Measurements from ENCODE around the gene TPST2. TPM values are rescaled to one million over a fixed set of nuclear protein-coding genes. Genes with fewer than 3 reads are reported as not detected.

Gene TPST2
- total RNA-seq, 1 donor from 2014 or later: 11.0 TPM

- Mint-ChIP-seq H3K27ac (no peak overlapping the region), H3K9me3 (no peaks in the 10 kb centered on the region), H3K4me1 (peaks cover 14% of the 10 kb centered on the region), H3K27me3 (peaks cover 6% of the 10 kb centered on the region), H3K4me3 (no peak overlapping the region), H3K36me3 (ENCODE audit: low read depth) (no peaks in the 10 kb centered on the region)
- ChIA-PET POLR2A (no interaction called here), CTCF (no interaction called here)
- intact Hi-C loops (cut with micrococcal nuclease): no loop called here
- DNase-seq (no peak), ATAC-seq (ENCODE audit: low read depth) (no peak)
- TF ChIP-seq, protein P1, sequence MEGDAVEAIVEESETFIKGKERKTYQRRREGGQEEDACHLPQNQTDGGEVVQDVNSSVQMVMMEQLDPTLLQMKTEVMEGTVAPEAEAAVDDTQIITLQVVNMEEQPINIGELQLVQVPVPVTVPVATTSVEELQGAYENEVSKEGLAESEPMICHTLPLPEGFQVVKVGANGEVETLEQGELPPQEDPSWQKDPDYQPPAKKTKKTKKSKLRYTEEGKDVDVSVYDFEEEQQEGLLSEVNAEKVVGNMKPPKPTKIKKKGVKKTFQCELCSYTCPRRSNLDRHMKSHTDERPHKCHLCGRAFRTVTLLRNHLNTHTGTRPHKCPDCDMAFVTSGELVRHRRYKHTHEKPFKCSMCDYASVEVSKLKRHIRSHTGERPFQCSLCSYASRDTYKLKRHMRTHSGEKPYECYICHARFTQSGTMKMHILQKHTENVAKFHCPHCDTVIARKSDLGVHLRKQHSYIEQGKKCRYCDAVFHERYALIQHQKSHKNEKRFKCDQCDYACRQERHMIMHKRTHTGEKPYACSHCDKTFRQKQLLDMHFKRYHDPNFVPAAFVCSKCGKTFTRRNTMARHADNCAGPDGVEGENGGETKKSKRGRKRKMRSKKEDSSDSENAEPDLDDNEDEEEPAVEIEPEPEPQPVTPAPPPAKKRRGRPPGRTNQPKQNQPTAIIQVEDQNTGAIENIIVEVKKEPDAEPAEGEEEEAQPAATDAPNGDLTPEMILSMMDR (IDR thresholded peaks at IDR 0.05): no peak
Observed at GRCh38 chr22:26620197-26620596, 30.3 kb upstream of the TPST2 start.

DNA sequence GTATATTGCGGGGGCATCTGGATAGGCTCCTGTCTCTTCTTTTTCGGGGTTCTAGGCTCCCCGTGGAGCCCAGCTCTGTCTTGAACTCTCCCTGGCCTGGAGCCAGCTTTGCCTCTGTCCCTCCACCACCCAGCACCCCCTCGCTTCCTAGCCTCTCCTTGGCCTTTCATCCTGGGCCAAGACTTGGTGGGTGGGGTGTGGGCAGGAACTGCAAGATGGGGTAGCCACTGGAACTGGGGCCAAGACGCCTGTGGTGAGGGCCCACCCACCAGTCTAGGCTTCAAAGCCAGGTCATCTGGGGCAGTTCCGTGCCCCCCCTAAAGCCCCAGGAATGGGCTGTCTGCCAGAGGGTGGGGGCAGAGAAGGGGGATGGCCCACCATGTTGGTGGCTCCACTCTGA lies 29.6 kb upstream of the TPST2 start:
- Mint-ChIP-seq H3K4me1 (peaks cover 16% of the 10 kb centered on the region), H3K36me3 (ENCODE audit: low read depth) (no peaks in the 10 kb centered on the region), H3K27ac (no peak overlapping the region), H3K27me3 (peaks cover 6% of the 10 kb centered on the region), H3K9me3 (no peaks in the 10 kb centered on the region), H3K4me3 (no peak overlapping the region)
- ATAC-seq (ENCODE audit: low read depth) (no peak), DNase-seq (no peak)
- TF ChIP-seq, protein P1 (IDR thresholded peaks at IDR 0.05): no peak
- intact Hi-C loops (cut with micrococcal nuclease): no loop called here
- ChIA-PET CTCF (no interaction called here), POLR2A (no interaction called here)

DNA sequence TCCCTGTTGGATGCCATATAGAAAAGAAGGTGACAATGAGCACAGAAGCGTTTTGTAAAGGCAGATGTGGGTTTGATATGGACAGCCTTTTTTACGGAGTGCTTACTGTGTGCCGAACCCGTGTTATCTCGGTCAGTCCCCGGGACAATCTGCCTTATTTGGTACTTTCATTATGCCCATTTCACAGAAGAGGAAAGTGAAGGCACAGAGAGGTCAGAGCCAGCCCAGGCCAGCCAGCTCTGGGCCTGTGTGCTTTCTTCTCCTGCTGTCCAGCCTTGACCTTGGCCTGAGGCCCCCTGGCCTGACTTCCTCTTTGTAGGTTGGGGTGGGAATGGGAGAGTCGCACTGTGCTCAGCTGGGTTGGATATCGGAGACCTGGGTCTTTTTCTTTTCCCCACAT lies 28.5 kb upstream of the TPST2 start:
- TF ChIP-seq, protein P1 (IDR thresholded peaks at IDR 0.05): no peak
- intact Hi-C loops (cut with micrococcal nuclease): no loop called here
- Mint-ChIP-seq H3K4me3 (no peak overlapping the region), H3K4me1 (peaks cover 16% of the 10 kb centered on the region), H3K27me3 (peaks cover 6% of the 10 kb centered on the region), H3K27ac (no peak overlapping the region), H3K36me3 (ENCODE audit: low read depth) (no peaks in the 10 kb centered on the region), H3K9me3 (no peaks in the 10 kb centered on the region)
- DNase-seq (no peak), ATAC-seq (ENCODE audit: low read depth) (no peak)
- CTCF ChIA-PET: no interaction called here
- POLR2A ChIA-PET: no interaction called here

DNA sequence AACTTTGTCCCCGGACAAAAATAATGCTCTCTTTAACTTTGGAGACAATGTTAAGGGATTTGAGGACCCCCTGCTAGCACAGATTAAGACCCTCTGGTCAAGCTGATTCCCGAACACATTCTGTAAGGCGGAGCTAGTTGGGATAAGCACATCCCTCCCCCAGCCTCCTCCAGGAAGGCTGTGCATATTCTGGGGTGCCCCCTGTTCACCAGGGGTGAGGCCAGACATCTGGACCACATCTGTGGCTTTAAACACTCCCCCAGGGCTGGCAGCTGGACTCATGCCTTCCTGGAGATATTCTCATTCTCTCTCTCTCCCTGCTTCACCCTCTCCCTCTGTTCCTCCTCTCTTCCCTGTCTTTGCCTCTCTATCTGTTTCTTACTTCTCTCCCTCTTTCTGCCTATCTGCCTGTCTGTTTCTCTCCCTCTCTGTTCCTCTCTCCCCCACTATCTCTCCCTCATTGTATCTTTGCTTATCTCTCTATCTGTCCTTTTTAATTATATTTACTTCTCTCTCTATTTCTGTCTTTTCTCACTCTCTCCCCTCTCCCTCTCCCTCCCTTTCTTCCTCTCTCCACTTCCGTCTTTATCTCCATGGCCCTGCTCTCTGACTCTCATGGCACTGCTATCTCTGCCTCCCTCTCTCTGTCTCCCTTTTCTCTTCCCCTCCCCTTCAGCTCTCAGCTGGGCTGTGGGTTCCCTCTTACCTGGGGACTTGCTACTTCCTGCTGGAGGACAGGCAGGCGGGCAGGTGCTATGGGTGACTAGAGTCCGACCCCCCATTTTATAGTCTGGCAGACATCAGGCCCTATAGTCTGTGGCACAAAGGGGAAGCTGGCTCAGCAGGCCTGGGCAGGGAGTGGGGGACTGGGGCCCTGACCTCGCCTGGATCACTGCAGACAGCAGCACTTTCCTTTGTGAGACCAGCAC lies 27.6 kb upstream of the TPST2 start, which contains the start of gene CRYBB1:
TSS of gene CRYBB1 (minus strand) at position 757 of the 929 bp plus-strand sequence. CDS start 1,708 bp downstream, outside the sequence.
- peaks cover 3% of the 10 kb centered on the region for H3K27me3 Mint-ChIP-seq
- no peak within 1 kb of the TSS for H3K27ac Mint-ChIP-seq
- no peaks in the 10 kb centered on the region for H3K36me3 Mint-ChIP-seq (ENCODE audit: low read depth)
- POLR2A ChIA-PET: no interaction called here
- H3K4me1 Mint-ChIP-seq: peaks cover 16% of the 10 kb centered on the region
- H3K9me3 Mint-ChIP-seq: no peaks in the 10 kb centered on the region
- CTCF ChIA-PET: no interaction called here
- no peak for DNase-seq
- no peak within 1 kb of the TSS for H3K4me3 Mint-ChIP-seq
- no peak for ATAC-seq (ENCODE audit: low read depth)
- TF ChIP-seq, protein P1 (IDR thresholded peaks at IDR 0.05): no peak
- intact Hi-C loops (cut with micrococcal nuclease): no loop called here

GRCh38 chr22:26616650-26617049 lies 26.7 kb upstream of the TPST2 start:
- Mint-ChIP-seq H3K9me3 (no peaks in the 10 kb centered on the region), H3K36me3 (ENCODE audit: low read depth) (no peaks in the 10 kb centered on the region), H3K27me3 (no peaks in the 10 kb centered on the region), H3K4me1 (peaks cover 16% of the 10 kb centered on the region), H3K4me3 (no peak overlapping the region), H3K27ac (no peak overlapping the region)
- DNase-seq (no peak), ATAC-seq (ENCODE audit: low read depth) (no peak)
- ChIA-PET POLR2A (no interaction called here), CTCF (no interaction called here)
- TF ChIP-seq, protein P1 (IDR thresholded peaks at IDR 0.05): no peak
- intact Hi-C loops (cut with micrococcal nuclease): no loop called here
